GM12873 (cell line): Measurements from ENCODE around the gene LRRTM3.

Source experiments
- CTCF ChIP-seq: IDR thresholded peaks from 2 replicates; pipeline ENCODE4 v1.5.1; 2012; ENCODE audit warnings: low read depth, mild to moderate bottlenecking, moderate library complexity, low read length, control low read depth; ENCODE audit not compliant: insufficient read depth; ENCODE audit errors: missing control alignments

Gene LRRTM3

DNA sequence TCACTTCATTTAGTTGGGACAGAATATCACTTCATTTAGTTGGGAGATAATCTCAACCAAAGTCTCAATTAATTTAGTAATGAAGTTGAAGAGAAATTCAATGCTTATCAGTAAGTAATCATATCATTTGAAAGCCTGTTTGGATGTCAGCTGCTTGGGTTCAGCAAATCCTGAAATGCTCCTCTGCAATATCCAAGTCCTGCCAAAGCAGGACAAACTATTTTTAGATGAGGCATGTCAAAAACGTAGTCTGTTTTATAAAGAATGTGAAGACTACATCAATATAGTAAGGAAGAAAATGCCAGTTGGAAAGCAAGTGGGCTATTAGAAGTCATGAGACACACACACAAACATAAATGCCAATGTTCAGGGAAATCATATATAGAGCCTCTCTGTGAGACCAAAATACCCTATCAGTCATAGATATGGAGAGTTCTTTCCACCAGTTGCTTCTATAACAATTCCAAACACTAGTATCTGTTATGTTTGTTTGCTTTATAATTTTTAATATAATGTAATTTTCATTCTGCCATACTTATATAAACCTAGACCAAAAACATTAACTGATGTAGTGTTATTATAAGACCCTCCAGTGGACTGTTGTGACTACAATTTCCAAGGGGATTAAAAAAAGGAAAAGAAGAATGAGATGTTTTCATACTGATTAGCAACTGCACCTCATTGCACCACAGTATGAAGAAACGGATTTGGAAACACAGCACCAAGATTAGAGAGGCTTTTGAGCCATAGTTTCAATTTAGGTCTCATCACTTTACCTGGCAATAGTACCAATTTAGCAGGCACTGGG is 160.7 kb downstream of the LRRTM3 start:
- no peak for TF ChIP-seq CTCF

DNA sequence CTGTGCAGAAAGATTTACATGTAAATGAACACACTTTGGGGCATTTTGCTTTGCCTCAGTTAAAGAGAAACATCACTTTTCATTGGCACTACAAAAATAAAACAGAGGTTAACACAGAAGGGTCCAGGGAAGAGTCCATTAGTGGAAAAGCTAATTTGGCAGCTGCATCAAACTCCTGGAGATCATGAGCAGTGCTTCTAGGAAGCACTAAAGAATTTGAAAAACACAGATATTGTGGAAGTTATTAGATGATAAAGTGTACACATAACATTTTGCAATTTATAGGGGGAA is 161.2 kb downstream of the LRRTM3 start:
- TF ChIP-seq CTCF, result no peak

GRCh38 chr10:67088036-67088435 is 162.2 kb downstream of the LRRTM3 start:
- no peak for TF ChIP-seq CTCF

DNA sequence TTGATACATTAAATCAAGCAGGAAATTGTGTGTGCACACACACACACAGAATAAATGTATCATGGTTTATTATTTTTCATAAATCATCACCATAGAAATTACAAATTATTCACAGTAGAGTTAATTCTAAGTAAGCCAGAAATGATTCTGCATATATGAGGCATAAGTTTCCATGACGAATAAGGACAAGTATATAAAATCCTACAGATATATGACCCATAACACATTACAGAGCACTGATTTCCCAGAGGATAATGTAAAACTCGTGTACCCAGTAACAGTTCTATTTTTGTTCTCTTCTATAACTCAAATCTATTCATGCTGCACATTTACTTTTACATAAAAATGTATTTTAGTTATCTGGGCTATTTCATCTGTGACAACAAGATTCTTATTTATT is 169.7 kb downstream of the LRRTM3 start:
- no peak for TF ChIP-seq CTCF

DNA sequence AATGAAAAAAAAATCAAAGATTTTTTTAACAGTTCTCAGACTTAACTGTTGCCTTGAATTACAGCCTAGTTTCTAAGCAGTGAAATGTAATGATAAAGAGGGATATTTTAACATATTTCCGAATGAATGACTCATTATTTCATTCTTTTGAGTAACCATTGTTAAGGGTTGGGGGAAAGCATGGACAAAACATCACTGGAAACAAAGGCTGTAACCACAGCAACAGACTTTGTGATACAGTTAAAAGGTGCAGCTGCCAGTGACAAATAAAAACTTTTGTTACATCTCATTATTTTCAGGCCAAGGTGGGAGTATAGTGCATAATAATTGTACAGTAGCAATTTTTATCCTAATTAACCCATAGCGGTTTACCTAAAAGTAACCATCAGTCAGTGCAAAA is 172.6 kb downstream of the LRRTM3 start:
- TF ChIP-seq CTCF, result no peak

DNA sequence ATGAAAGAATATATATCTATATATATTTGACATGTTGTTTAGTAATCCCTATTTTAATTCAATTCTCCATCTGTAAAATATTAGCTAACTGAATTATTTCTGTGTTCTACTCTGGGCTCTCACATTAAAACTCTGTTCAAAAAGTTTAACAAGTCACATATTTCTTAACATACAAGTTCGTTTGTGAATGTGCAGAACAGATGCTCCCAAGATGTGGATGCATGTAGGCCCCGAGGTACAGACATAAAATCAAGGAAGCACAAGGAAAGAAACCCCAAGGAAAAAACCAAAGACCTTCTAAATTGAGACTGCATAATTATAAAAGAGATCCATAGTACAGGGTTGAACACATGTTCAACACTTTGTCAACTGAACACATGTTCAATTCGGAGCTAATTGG is 175.1 kb downstream of the LRRTM3 start:
- no peak for TF ChIP-seq CTCF

DNA sequence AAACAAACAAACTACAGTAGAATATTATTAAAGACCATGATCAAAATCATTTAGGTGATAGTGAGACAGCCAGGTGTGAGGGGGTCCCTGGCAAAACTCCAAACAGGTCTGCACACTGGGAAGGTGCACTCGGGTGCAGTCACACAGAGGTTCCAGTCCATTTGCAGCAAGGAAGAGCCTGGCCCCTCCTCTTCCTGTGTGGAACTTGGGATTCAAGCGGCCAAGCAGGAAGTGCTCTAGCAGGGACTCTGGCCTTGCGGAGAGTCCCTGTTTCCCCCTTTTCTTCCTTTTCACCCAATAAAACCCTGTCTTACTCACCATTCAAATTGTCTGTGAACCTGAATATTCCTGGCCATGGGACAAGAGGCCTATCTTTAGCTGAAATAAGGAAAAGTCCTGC is 181.8 kb downstream of the LRRTM3 start:
- no peak for TF ChIP-seq CTCF
